HG02938 (cell line): ENCODE measurements around the gene SLIT3.

ENCODE experiments used
- ATAC-seq: cut with Tn5 transposase; IDR thresholded peaks from one replicate; pipeline ENCODE4 v1.9.1; 2021; ENCODE audit warnings: mild to moderate bottlenecking, moderate library complexity; ENCODE audit not compliant: unreplicated experiment

Gene SLIT3

DNA sequence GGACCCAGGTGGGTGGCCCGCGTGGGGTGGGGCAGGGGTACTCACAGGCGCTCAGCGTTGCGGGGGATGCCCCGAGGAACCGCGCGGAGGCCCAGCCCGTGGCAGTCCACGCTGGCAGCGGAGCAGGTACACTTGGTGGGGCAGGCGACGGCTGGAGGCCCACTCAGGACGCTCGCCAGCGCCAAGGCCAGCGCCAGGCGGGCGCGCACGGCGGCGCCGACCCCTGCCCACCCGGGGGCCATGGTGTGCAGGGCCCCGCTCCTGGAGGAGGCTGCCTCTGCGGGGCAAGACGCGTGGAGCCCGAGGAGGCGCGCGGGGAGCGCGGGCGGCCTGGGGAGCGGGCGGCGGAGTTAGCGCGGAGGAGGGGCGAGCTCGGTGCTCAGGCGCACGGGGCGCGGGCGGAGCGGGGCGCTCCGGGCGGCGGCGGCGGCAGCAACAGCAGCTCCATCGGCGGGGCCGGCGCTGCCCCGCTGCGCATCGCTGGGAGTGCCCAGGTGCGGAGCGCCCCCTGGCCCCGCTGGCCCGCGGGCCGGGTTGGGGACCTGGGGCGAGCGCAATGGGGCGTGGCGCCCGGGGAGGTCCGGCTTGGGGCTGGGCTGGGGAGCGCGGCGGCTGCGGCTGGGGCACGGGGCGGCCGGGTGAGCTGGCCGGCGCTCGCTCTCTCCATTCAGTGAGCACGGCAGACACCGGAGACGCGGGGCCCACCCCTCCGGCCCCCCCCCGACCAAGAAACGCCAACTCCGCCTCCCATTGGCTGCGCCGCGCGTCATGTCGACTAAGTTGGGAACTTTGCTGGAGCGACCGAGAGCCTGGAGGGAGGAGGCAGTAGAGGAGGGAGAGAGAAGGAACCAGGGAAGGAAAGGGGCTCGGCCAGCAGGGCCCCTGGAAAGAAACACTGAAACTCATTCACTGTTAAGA lies at the start of gene SLIT3:
SLIT3 (minus strand) TSS at position 672 of the 918 bp plus-strand sequence; CDS start at position 242, 430 bp downstream.
- ATAC-seq: no peak

GRCh38 chr5:169350016-169350415 lies 49.1 kb upstream of the SLIT3 start:
- ATAC-seq: peak; percentile 68

DNA sequence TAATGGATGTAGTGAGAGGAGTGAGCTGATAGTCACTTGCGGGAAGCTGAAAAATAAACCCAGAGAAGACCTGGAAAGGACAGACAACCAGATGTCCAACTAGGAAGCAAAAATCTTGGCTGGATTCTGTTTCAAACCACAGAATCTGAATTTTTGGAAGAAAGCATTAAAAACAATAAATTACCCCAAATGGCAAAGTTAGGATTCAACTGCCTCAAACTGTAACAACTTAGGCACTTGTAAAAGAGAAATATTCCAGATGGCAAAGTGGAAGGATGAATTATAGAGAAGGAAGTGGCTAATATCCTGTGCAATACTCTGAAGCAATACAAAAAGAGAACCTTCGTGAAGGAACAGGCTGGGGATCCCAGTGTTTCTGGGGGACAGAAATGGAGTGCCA lies 46.8 kb upstream of the SLIT3 start:
- no peak for ATAC-seq

DNA sequence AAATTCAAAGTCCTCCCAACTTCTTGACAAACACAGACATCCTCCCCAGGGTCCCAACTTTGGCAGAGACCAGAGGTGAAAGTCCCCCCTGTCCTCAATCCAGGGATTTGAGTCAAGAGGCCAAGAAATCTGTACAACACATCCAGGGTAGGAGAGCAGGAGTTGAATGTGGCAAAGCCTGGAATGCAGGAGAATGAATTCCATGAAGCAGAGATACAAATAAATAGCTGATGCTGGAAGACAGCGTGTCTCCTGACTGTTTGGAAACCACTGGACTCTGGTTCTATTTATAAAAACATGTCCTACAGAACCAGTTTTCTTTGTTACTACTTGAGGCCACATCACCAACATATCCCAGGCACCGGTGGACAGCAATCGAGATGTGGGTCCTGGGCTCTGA lies 43.7 kb upstream of the SLIT3 start:
- no peak for ATAC-seq

DNA sequence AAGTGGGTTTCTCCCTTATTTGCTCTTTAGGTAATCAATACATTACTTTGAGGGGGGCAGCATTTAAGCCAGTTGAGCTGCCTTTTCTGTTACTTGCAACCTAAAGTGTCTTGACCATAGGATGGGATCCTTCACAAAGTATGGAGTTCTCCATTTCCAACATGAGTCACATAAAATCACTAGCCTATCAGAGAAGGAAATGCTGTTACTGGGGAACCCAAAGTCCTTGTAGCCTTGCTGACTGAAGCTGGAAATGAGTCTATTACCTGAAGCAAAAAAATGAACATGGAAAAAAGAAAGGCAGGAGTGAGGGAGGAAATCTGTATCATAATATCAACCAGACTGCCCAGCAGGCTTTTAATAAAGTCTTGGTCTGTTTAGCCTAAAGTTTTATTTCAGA lies 42.8 kb upstream of the SLIT3 start:
- no peak for ATAC-seq

DNA sequence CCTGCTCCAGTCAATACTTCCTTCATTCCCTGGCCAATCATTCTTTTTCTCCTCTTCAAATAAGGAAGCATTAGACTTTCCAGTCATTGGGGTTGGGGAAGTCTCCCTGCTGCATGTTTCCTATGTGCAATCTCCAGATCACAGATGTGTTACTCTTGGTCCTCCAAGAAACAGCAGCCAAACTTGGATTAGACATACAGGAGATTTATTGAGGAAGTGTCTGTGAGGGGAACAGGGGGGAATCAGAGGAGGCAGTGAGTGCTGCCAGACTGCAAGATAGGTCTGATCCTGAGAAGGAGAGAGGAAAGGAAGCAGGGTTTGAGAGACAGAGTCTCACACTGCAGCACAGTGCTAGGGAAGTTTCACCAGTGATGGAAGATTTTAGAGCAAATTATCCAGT lies 40.6 kb upstream of the SLIT3 start:
- no peak for ATAC-seq

- peak; percentile 93 for ATAC-seq
Measured at GRCh38 chr5:169339869-169340268, 38.9 kb upstream of the SLIT3 start.

DNA sequence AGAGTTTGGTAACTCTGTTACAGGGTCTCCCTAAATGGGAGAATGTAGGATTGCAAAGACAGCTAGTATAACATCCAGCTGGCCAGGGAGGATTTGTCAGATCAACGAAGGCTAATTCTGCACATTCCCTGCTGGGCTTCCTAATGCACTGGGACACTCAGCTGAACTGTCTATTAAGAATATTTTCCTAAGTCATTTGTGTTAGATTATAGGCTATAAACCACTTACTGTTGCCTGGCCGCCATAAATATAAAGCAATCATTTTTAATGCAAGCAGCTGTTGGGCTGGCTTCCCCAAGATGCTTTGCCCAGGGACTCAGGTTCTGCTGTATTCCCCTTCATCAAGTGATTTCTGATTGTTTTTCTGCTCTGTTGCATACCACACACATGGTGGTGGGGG lies 35.3 kb upstream of the SLIT3 start:
- ATAC-seq: no peak

- ATAC-seq: no peak
Measured at GRCh38 chr5:169335806-169336205, 34.9 kb upstream of the SLIT3 start.

GRCh38 chr5:169333518-169333917 lies 32.6 kb upstream of the SLIT3 start:
- ATAC-seq: no peak

- ATAC-seq: no peak
Measured at GRCh38 chr5:169331292-169331852, 30.4 kb upstream of the SLIT3 start.

GRCh38 chr5:169328401-169328800 lies 27.5 kb upstream of the SLIT3 start:
- no peak for ATAC-seq

DNA sequence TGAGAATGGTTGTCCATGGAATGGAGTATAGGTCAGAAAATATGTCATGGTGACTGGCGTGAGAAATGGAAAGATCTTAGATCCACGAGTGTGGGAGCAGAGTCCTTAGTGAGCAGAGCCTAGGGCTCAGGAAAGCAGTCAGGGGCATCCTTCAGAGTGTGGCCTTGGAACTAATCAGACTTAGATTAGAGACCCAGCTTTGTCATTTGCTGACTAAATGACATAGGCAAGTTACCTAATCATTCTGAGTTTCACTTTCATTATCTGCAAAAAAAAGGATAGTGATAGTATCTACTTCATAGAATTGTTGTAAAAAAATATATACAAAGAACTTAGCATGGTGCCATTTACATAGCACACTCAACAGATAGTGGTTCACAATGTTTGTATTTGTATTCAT lies 24.3 kb upstream of the SLIT3 start:
- no peak for ATAC-seq

DNA sequence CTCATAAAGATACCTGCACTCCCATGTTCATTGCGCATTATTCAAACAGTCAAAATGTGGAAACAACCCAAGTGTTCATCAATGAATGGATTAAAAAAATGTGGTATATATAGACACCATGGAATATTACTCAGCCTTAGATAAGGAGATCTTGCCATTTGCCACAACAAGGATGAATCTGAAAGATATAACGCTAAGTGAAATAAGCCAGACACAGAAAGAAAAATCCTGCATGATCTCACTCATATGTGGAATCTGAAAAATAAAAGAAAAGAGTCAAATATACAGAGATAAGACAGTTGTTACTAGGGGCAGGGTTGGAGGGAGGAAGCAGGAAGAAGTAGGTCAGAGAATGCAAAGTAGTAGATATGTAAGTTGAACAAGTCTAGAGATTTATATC lies 17.6 kb upstream of the SLIT3 start:
- no peak for ATAC-seq

DNA sequence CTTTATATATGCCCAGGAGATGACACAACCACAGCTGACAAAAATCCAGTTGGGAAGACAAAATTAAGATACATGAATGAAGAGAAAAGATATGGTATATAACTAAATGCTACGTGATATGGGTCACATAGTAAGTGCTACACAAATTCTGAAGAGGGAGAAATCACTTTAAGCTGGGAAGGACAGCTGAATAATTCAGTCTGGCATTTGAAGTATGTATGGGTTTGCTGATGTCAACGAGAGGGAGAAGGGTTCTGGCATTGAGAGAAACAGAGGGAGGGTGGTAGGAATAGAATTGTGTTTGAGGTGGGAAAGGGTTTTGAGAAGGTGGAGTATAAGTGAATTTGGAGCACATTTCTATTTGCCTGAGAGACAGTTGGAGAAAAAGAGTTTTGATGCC lies 6.7 kb upstream of the SLIT3 start:
- no peak for ATAC-seq

GRCh38 chr5:169305366-169305765 lies 4.4 kb upstream of the SLIT3 start:
- no peak for ATAC-seq

- no peak for ATAC-seq
Measured at GRCh38 chr5:169304175-169304574, 3.2 kb upstream of the SLIT3 start.

- ATAC-seq: no peak
Measured at GRCh38 chr5:169303119-169303515, 2.2 kb upstream of the SLIT3 start.

DNA sequence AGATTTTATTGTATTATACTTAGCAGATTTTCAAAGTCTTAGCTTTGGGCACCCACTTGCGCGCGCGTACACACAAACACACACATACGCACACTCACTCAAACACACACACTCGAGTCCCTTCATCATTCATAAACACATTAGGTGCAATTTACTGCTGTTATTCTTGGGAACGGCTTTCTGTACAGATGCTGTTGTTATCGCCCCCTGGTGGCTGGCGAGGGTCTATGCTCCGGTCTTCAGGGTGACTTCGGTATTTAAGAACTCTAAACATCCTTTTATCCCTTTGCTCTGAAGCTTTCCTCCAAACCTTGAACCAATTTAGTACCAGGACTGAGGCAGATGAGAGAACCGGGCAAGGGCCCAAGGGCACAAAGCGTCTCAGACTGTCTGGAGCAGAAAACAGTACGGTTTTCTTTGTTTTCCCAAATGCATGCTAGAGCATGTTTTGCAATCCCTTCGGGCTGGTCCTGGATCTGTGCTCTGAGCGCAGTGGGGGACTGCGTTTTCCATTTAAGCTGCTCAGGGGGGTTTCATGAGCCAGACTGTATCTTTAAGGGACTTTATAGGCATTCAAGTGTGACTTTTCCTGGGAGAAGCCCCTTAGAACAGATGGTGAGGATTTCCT lies 1.7 kb upstream of the SLIT3 start:
- peak; percentile 82 for ATAC-seq

GRCh38 chr5:169301986-169302385 lies 1.0 kb upstream of the SLIT3 start:
- peak; percentile 16 for ATAC-seq

- no peak for ATAC-seq
Measured at GRCh38 chr5:169301386-169301934, 521 bp upstream of the SLIT3 start.
